HG02610 (cell line): ENCODE results near the gene IL1F10.

ENCODE experiments used
- ATAC-seq: cut with Tn5 transposase; IDR thresholded peaks from one replicate; pipeline ENCODE4 v1.9.1; 2021; ENCODE audit warnings: mild to moderate bottlenecking, moderate library complexity; ENCODE audit not compliant: unreplicated experiment

IL1F10 gene

GRCh38 chr2:113067681-113068080 is at the start of gene IL1F10:
IL1F10 (plus strand) TSS chr2:113067970; CDS start chr2:113072739, 4,769 bp downstream.
- ATAC-seq: no peak

GRCh38 chr2:113018509-113018908 is 49.3 kb upstream of the IL1F10 start:
- no peak for ATAC-seq

- ATAC-seq: no peak
Measured at GRCh38 chr2:113021312-113021711, 46.5 kb upstream of the IL1F10 start.

GRCh38 chr2:113024764-113025163 is 43.0 kb upstream of the IL1F10 start:
- ATAC-seq: no peak

GRCh38 chr2:113025737-113026136 is 42.0 kb upstream of the IL1F10 start:
- no peak for ATAC-seq

GRCh38 chr2:113027691-113028090 is 40.1 kb upstream of the IL1F10 start:
- ATAC-seq: no peak

- ATAC-seq: no peak
Measured at GRCh38 chr2:113028112-113028511, 39.7 kb upstream of the IL1F10 start.

- no peak for ATAC-seq
Measured at GRCh38 chr2:113032737-113033136, 35.0 kb upstream of the IL1F10 start.

GRCh38 chr2:113034016-113034415 is 33.8 kb upstream of the IL1F10 start:
- ATAC-seq: no peak

- no peak for ATAC-seq
Measured at GRCh38 chr2:113036763-113037162, 31.0 kb upstream of the IL1F10 start.

GRCh38 chr2:113038291-113038690 is 29.5 kb upstream of the IL1F10 start:
- ATAC-seq: no peak

- no peak for ATAC-seq
Measured at GRCh38 chr2:113039158-113039557, 28.6 kb upstream of the IL1F10 start.

- no peak for ATAC-seq
Measured at GRCh38 chr2:113039719-113040118, 28.1 kb upstream of the IL1F10 start.

GRCh38 chr2:113041871-113042270 is 25.9 kb upstream of the IL1F10 start:
- ATAC-seq: no peak

- no peak for ATAC-seq
Measured at GRCh38 chr2:113046465-113046864, 21.3 kb upstream of the IL1F10 start.

- ATAC-seq: no peak
Measured at GRCh38 chr2:113050921-113051895, 16.6 kb upstream of the IL1F10 start.

- ATAC-seq: no peak
Measured at GRCh38 chr2:113052396-113052917, 15.3 kb upstream of the IL1F10 start, which contains the start of gene IL36B. IL36B (minus strand) TSS chr2:113052867.

- ATAC-seq: no peak
Measured at GRCh38 chr2:113053666-113054065, 14.1 kb upstream of the IL1F10 start.

GRCh38 chr2:113054066-113054465 is 13.7 kb upstream of the IL1F10 start:
- ATAC-seq: no peak

GRCh38 chr2:113056521-113056920 is 11.2 kb upstream of the IL1F10 start:
- no peak for ATAC-seq

GRCh38 chr2:113057117-113057516 is 10.7 kb upstream of the IL1F10 start:
- no peak for ATAC-seq

GRCh38 chr2:113058411-113058994 is 9.3 kb upstream of the IL1F10 start:
- ATAC-seq: no peak
